ENCODE data around the gene PSPH.
"Not testable (repeated sequence)": the region's sequence is repeated elsewhere in the genome, so short reads cannot be mapped to it uniquely, and the experiment has no call there.

The PSPH gene

DNA sequence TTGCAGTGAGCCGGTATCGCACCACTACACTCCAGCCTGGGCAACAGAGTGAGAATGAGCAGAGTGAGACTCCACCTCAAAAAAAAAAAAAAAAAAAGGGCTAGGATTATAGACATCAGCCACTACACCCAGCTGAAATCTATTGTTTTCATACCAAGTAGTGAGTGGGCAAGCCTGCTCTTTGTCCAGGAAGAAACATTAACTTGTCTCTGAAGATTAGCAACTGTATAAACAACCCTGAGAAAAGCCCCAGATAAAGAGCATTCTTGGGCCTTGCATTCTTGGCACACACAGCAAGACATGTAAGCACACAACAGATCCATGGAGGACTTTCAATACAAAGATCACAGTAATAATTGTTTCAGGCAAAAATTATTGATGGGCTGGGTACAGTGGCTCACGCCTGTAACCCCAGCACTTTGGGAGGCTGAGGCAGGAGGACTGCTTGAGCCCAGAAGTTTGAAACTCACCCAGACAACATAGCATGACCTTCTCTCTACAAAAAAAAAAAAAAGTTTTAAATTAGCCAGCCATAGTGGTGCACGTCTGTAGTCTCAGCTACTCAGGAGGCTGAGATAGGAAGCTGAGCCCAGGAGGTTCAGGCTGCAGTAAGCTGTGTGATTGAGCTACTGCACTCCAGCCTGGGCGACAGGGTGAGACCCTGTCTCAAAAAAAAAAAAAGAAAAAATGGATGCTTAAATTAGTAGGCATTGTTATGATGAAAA lies 4.4 kb downstream of the PSPH start:
- Mint-ChIP-seq H3K9me3 (no peaks in the 10 kb centered on the region), H3K27ac (no peak overlapping the region), H3K4me3 (no peak overlapping the region), H3K27me3 (no peaks in the 10 kb centered on the region), H3K36me3 (ENCODE audit: low read depth) (peaks cover 37% of the 10 kb centered on the region), H3K4me1 (ENCODE audit: low read depth) (peaks cover 18% of the 10 kb centered on the region)
- DNase-seq, result no peak

DNA sequence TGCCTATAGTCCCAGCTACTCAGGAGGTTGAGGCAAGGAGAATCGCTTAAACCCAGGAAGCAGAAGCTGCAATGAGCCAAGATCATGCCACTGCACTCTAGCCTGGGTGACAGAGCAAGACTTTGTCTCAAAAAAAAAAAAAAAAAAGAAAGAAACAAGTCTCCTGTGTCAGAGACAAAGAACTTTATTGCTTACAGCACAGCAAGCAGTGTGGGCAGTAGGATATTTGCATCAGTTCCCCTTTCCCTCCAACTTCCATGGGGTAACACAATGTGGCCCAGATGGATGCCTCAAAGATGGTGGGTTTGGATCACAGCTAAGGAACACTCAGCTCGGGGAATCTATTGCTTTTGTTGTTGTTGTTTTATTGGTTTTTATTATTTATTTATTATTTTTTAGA lies 5.5 kb downstream of the PSPH start:
- peaks cover 18% of the 10 kb centered on the region for H3K4me1 Mint-ChIP-seq (ENCODE audit: low read depth)
- H3K27me3 Mint-ChIP-seq, DNase-seq, H3K9me3 Mint-ChIP-seq, H3K4me3 Mint-ChIP-seq: not testable (repeated sequence)
- H3K27ac Mint-ChIP-seq, result peak overlapping the region; percentile 37
- H3K36me3 Mint-ChIP-seq (ENCODE audit: low read depth), result peaks cover 39% of the 10 kb centered on the region

- H3K27ac Mint-ChIP-seq, result peak overlapping the region; percentile 47
- H3K9me3 Mint-ChIP-seq, result no peaks in the 10 kb centered on the region
- H3K27me3 Mint-ChIP-seq, result no peaks in the 10 kb centered on the region
- H3K36me3 Mint-ChIP-seq (ENCODE audit: low read depth), result peaks cover 35% of the 10 kb centered on the region
- DNase-seq, result no peak
- peaks cover 2% of the 10 kb centered on the region for H3K4me1 Mint-ChIP-seq (ENCODE audit: low read depth)
- H3K4me3 Mint-ChIP-seq, result no peak overlapping the region
Observed at GRCh38 chr7:56040730-56041129, 10.5 kb downstream of the PSPH start.

- H3K9me3 Mint-ChIP-seq, result no peaks in the 10 kb centered on the region
- peaks cover 14% of the 10 kb centered on the region for H3K4me1 Mint-ChIP-seq (ENCODE audit: low read depth)
- peak overlapping the region; percentile 84 for H3K27ac Mint-ChIP-seq
- peak; percentile 81 for DNase-seq
- H3K4me3 Mint-ChIP-seq, result peak overlapping the region; percentile 82
- H3K36me3 Mint-ChIP-seq (ENCODE audit: low read depth), result peaks cover 36% of the 10 kb centered on the region
- no peaks in the 10 kb centered on the region for H3K27me3 Mint-ChIP-seq
Observed at GRCh38 chr7:56033671-56034432, 17.4 kb downstream of the PSPH start.

DNA sequence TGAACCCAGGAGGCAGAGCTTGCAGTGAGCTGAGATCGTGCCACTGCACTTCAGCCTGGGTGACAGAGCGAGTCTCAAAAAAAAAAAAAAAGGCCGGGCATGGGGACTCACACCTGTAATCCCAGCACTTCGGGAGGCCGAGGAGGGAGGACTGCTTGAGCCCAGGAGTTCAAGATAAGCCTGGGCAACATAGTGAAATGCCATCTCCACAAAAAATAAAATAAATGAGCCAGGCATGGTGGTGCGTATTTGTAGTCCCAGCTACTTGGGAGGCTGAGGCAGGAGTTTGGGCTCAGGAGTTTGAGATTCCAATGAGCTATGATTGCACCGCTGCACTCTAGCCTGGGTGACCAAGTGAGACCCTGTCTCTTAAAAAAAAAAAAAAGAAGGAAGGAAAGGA lies 18.7 kb downstream of the PSPH start:
- not testable (repeated sequence) for H3K9me3 Mint-ChIP-seq, DNase-seq, H3K27me3 Mint-ChIP-seq, H3K27ac Mint-ChIP-seq
- Mint-ChIP-seq H3K4me1 (ENCODE audit: low read depth) (peaks cover 14% of the 10 kb centered on the region), H3K36me3 (ENCODE audit: low read depth) (peaks cover 41% of the 10 kb centered on the region), H3K4me3 (peak overlapping the region; percentile 47)

DNA sequence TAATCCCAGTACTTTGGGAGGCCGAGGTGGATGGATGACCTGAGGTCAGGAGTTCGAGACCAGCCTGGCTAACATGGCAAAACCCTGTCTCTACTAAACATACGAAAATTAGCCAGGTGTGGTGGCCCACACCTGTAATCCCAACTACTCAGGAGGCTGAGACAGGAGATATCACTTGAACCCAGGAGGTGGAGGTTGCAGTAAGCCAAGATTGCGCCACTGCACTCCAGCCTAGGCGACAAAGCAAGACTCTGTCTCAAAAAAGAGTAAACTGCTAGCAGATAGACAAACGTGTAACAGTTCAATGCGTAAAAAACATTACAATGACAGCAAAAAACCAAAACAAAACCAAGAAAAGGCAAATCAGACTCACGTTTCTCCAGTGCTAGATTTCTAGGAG lies 19.7 kb downstream of the PSPH start:
- not testable (repeated sequence) for H3K9me3 Mint-ChIP-seq, DNase-seq, H3K27me3 Mint-ChIP-seq, H3K27ac Mint-ChIP-seq, H3K4me3 Mint-ChIP-seq
- H3K4me1 Mint-ChIP-seq (ENCODE audit: low read depth), result peaks cover 14% of the 10 kb centered on the region
- H3K36me3 Mint-ChIP-seq (ENCODE audit: low read depth), result peaks cover 50% of the 10 kb centered on the region

- H3K36me3 Mint-ChIP-seq (ENCODE audit: low read depth), result peaks cover 57% of the 10 kb centered on the region
- H3K4me1 Mint-ChIP-seq (ENCODE audit: low read depth), result peaks cover 14% of the 10 kb centered on the region
Observed at GRCh38 chr7:56030340-56030739, 20.9 kb downstream of the PSPH start.

GRCh38 chr7:56028942-56029630 lies 22.2 kb downstream of the PSPH start:
- DNase-seq, result no peak
- peaks cover 12% of the 10 kb centered on the region for H3K4me1 Mint-ChIP-seq (ENCODE audit: low read depth)
- H3K9me3 Mint-ChIP-seq, result no peaks in the 10 kb centered on the region
- no peaks in the 10 kb centered on the region for H3K27me3 Mint-ChIP-seq
- no peak overlapping the region for H3K27ac Mint-ChIP-seq
- H3K4me3 Mint-ChIP-seq, result no peak overlapping the region
- peaks cover 62% of the 10 kb centered on the region for H3K36me3 Mint-ChIP-seq (ENCODE audit: low read depth)

More at GRCh38 chr7:56030340-56030739, 20.9 kb downstream of the PSPH start:
- H3K27ac Mint-ChIP-seq, result no peak overlapping the region
- no peak for DNase-seq
- H3K9me3 Mint-ChIP-seq, result no peaks in the 10 kb centered on the region
- H3K27me3 Mint-ChIP-seq, result no peaks in the 10 kb centered on the region
- no peak overlapping the region for H3K4me3 Mint-ChIP-seq

- Mint-ChIP-seq H3K4me1 (ENCODE audit: low read depth) (peaks cover 2% of the 10 kb centered on the region), H3K27ac (no peak overlapping the region), H3K9me3 (no peaks in the 10 kb centered on the region), H3K27me3 (no peaks in the 10 kb centered on the region), H3K4me3 (no peak overlapping the region), H3K36me3 (ENCODE audit: low read depth) (peaks cover 59% of the 10 kb centered on the region)
- no peak for DNase-seq
Observed at GRCh38 chr7:56026538-56026937, 24.7 kb downstream of the PSPH start.

DNA sequence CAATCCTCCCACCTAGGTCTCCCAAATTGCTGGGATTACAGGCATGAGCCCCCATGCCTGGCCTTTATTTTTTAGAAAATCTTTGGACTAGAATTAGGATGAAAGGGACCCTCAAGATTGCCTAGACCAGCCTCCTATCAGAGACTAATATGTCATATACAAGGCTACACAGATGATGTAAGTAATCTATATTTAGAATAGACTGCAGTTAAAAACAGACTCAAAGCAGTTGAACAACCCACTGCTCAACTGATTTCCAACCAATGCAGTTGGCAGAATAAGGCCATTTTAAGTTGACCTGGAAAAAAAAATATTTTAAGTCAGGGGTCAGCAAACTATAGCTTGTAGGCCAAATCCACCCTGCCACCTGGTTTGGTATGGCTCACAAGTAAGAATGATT lies 27.7 kb downstream of the PSPH start:
- Mint-ChIP-seq H3K4me3 (no peak overlapping the region), H3K27me3 (no peaks in the 10 kb centered on the region), H3K27ac (no peak overlapping the region), H3K4me1 (ENCODE audit: low read depth) (no peaks in the 10 kb centered on the region), H3K9me3 (no peaks in the 10 kb centered on the region), H3K36me3 (ENCODE audit: low read depth) (peaks cover 58% of the 10 kb centered on the region)
- DNase-seq, result no peak

- H3K9me3 Mint-ChIP-seq, result no peaks in the 10 kb centered on the region
- no peak for DNase-seq
- H3K27me3 Mint-ChIP-seq, result no peaks in the 10 kb centered on the region
- H3K36me3 Mint-ChIP-seq (ENCODE audit: low read depth), result peaks cover 50% of the 10 kb centered on the region
- H3K4me3 Mint-ChIP-seq, result no peak overlapping the region
- no peaks in the 10 kb centered on the region for H3K4me1 Mint-ChIP-seq (ENCODE audit: low read depth)
- H3K27ac Mint-ChIP-seq, result no peak overlapping the region
Observed at GRCh38 chr7:56019501-56019900, 31.7 kb downstream of the PSPH start.

- H3K36me3 Mint-ChIP-seq (ENCODE audit: low read depth), result peaks cover 57% of the 10 kb centered on the region
- not testable (repeated sequence) for H3K27ac Mint-ChIP-seq; DNase-seq; H3K9me3 Mint-ChIP-seq; H3K4me3 Mint-ChIP-seq; H3K27me3 Mint-ChIP-seq; H3K4me1 Mint-ChIP-seq (ENCODE audit: low read depth)
Observed at GRCh38 chr7:56017015-56017414, 34.2 kb downstream of the PSPH start.

GRCh38 chr7:56009695-56010094 lies 41.5 kb downstream of the PSPH start:
- Mint-ChIP-seq H3K9me3 (no peaks in the 10 kb centered on the region), H3K4me1 (ENCODE audit: low read depth) (no peaks in the 10 kb centered on the region), H3K36me3 (ENCODE audit: low read depth) (peaks cover 28% of the 10 kb centered on the region), H3K27me3 (no peaks in the 10 kb centered on the region), H3K4me3 (no peak overlapping the region), H3K27ac (no peak overlapping the region)
- no peak for DNase-seq

- Mint-ChIP-seq H3K4me3 (no peak overlapping the region), H3K36me3 (ENCODE audit: low read depth) (peaks cover 18% of the 10 kb centered on the region), H3K4me1 (ENCODE audit: low read depth) (no peaks in the 10 kb centered on the region), H3K9me3 (no peaks in the 10 kb centered on the region), H3K27me3 (no peaks in the 10 kb centered on the region), H3K27ac (no peak overlapping the region)
- no peak for DNase-seq
Observed at GRCh38 chr7:56007891-56008290, 43.4 kb downstream of the PSPH start.

GRCh38 chr7:56007167-56007652 lies 44.0 kb downstream of the PSPH start:
- Mint-ChIP-seq H3K9me3 (no peaks in the 10 kb centered on the region), H3K4me1 (ENCODE audit: low read depth) (no peaks in the 10 kb centered on the region), H3K27me3 (no peaks in the 10 kb centered on the region), H3K4me3 (no peak overlapping the region), H3K36me3 (ENCODE audit: low read depth) (peaks cover 16% of the 10 kb centered on the region), H3K27ac (no peak overlapping the region)
- DNase-seq, result no peak

Data from activated T-cell treated with anti-CD3 and anti-CD28 coated beads, Interleukin-2, amount 50 U/mL, for 24 hours (primary cell).